SU-DHL-6 (cell line): ENCODE results near the gene ATG12.

Experiments used
- H2AFZ ChIP-seq: fragments of 200-600 bp; sonication (generic); 2 replicates; pipeline ENCODE4 v1.6.1; 2014; ENCODE audit warnings: low read depth, mild to moderate bottlenecking, moderate library complexity, mixed read lengths, antibody characterized with exemption, low read length; ENCODE audit not compliant: severe bottlenecking
- H3F3A ChIP-seq: fragments of 200-600 bp; shearing (Covaris generic); 2 replicates; pipeline ENCODE4 v1.6.0; 2016; ENCODE audit warnings: antibody characterized with exemption, mild to moderate bottlenecking; ENCODE audit not compliant: insufficient read depth
- H3K27ac ChIP-seq: fragments of 200-600 bp; sonication (generic); 2 replicates; pipeline ENCODE4 v1.5.1; 2016; ENCODE audit warnings: low read depth, mild to moderate bottlenecking, low read length, moderate library complexity, mixed read lengths
- H3K27me3 ChIP-seq: fragments of 200-600 bp; sonication (generic), shearing (Covaris generic); 2 replicates; pipeline ENCODE4 v1.6.0; 2014; ENCODE audit warnings: mild to moderate bottlenecking, low read length
- H3K36me3 ChIP-seq: fragments of 200-600 bp; sonication (generic); 2 replicates; pipeline ENCODE4 v1.6.1; 2014; ENCODE audit warnings: mild to moderate bottlenecking, low read length, mixed read lengths
- H3K4me2 ChIP-seq: fragments of 300-600, 200-600 bp; shearing (Covaris generic), sonication (generic); 2 replicates; pipeline ENCODE4 v1.6.0; 2014; ENCODE audit warnings: low read length, low read depth, mild to moderate bottlenecking; ENCODE audit not compliant: poor library complexity, severe bottlenecking
- H3K4me3 ChIP-seq: fragments of 200-600 bp; sonication (generic); 2 replicates; pipeline ENCODE4 v1.5.1; 2014; ENCODE audit warnings: antibody characterized with exemption, low read length, mild to moderate bottlenecking, mixed read lengths; ENCODE audit not compliant: insufficient read depth, poor library complexity, severe bottlenecking
- H3K79me2 ChIP-seq: fragments of 200-600 bp; sonication (generic); 2 replicates; pipeline ENCODE4 v1.6.1; 2014; ENCODE audit warnings: mild to moderate bottlenecking, low read length, moderate library complexity; ENCODE audit not compliant: insufficient read depth
- H3K9ac ChIP-seq: fragments of 200-600 bp; sonication (generic); 2 replicates; pipeline ENCODE4 v1.7.0; 2014; ENCODE audit warnings: mild to moderate bottlenecking, low read length
- H3K9me2 ChIP-seq: fragments of 200-600 bp; sonication (generic); replicated peaks from 2 replicates; pipeline ENCODE4 v1.6.1; 2014; ENCODE audit warnings: low read length; ENCODE audit not compliant: insufficient read depth
- H3K9me3 ChIP-seq: fragments of 200-600 bp; sonication (generic); 2 replicates; pipeline ENCODE4 v1.6.1; 2014; ENCODE audit warnings: low read length, mixed read lengths; ENCODE audit not compliant: insufficient read depth
- H4K20me1 ChIP-seq: fragments of 200-600 bp; sonication (generic); 2 replicates; pipeline ENCODE4 v1.6.1; 2014; ENCODE audit warnings: low read depth, mild to moderate bottlenecking, antibody characterized with exemption, low read length, moderate library complexity, mixed read lengths
- CTCF ChIP-seq: fragments of 200-600 bp; sonication (generic); IDR thresholded peaks from one replicate; pipeline ENCODE4 v1.5.1; 2017; ENCODE audit warnings: antibody characterized with exemption, mild to moderate bottlenecking, low read length, moderate library complexity; ENCODE audit not compliant: insufficient read depth, poor library complexity, severe bottlenecking
- EZH2phosphoT487 ChIP-seq: fragments of 200-600 bp; sonication (generic), shearing (Covaris generic); conservative IDR thresholded peaks from 2 replicates; pipeline ENCODE4 v1.6.1; 2018; ENCODE audit warnings: mild to moderate bottlenecking, antibody characterized with exemption, low read length, moderate library complexity, mixed read lengths

Gene ATG12

DNA sequence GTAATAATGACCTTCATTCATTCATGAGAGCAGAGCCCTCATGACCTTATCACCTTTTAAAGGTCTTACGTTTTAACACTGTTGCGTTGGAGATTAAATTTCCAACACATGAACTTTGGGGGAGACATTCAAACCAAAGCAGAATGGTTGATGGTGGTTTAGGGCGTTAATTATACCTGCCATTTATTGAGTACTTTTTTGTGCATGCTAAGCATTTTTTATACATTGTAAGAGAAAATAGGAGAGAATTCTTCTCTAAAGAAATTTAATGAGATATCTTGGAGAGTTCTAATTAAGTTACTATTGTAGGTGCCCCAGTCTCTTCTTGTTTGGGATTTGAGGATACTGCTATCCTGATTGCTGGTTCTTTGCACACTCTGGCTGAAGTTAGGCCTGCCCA is 12.8 kb upstream of the ATG12 start:
- no peaks in the 10 kb centered on the region for H3K9me3 ChIP-seq
- H3F3A ChIP-seq, result no peaks in the 10 kb centered on the region
- H3K9ac ChIP-seq, result no peak overlapping the region
- no peak overlapping the region for H3K4me3 ChIP-seq
- no peak overlapping the region for H3K27ac ChIP-seq
- no peak overlapping the region for H2AFZ ChIP-seq
- peaks cover 4% of the 10 kb centered on the region; the same call in 1 of the 2 replicates for H3K36me3 ChIP-seq
- no peaks in the 10 kb centered on the region for H3K9me2 ChIP-seq
- peaks cover 45% of the 10 kb centered on the region for H3K79me2 ChIP-seq
- H4K20me1 ChIP-seq, result peaks cover 14% of the 10 kb centered on the region; the same call in 1 of the 2 replicates
- H3K27me3 ChIP-seq, result no peaks in the 10 kb centered on the region
- TF ChIP-seq CTCF (no peak), EZH2phosphoT487 (no peak)
- H3K4me2 ChIP-seq, result no peak overlapping the region

DNA sequence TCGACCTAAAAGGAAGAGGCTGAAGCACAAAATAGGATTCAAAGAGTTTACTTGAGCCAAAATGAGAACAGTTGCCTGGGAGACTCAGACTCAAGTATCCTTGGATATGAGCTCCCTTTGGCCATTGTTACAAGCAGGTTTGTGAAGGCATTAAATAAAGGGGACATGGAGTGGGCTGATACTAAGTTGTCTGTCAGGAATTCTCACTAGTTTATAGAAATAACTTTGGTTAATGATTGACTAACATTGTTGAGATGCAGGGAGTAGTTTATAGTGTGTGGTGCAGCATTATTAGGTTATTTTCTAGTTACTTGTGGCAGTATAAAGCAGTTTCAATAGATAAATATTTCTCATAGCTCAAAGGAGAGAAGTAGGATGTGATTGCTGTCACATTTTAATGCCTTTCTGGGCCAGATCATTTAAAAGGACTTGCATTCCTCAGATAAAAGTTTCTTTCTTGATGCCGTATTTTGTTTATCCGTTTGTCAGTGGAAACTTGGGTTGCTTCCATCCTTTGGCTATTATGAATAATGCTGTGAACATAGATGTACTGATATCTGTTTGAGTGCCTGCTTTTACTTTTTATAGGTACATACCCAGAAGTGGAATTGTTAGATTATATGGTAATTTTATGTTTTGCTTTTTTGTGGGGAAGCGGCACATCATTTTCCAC is 9.5 kb upstream of the ATG12 start:
- Histone ChIP-seq H4K20me1 (peaks cover 5% of the 10 kb centered on the region), H3K9me2 (no peaks in the 10 kb centered on the region), H3K9ac (no peak overlapping the region)

DNA sequence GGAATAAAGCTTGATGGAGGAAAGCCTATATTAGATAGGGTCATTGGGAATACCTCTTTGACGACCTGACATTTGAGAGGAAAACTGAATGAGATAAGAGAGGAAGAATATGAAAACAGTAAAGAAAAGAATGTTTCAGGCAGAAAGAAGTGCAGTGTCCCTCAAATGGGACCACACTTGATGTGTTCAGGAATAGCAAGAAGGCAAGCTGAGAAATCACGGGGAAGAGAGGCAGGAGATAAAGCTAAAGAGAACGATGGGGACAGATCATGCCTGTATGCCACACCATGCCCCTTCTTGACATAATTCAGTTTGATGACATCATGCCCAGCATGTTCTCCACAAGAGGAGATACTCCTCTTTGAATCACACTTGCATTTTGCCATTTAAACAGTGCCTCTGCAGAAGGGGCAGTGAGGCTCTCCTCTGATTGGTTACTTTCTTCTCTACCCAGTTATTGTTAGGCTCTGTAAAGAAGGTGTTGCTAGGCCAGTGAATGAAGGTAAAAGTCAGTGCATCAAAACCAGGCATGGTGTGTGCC is 8.0 kb upstream of the ATG12 start:
- Histone ChIP-seq H3K79me2 (peaks cover 55% of the 10 kb centered on the region), H3K4me2 (no peak overlapping the region), H3K9me3 (no peaks in the 10 kb centered on the region), H4K20me1 (peaks cover 5% of the 10 kb centered on the region), H3K9me2 (no peaks in the 10 kb centered on the region), H2AFZ (no peak overlapping the region), H3K4me3 (no peak overlapping the region), H3K36me3 (peaks cover 4% of the 10 kb centered on the region; the same call in 1 of the 2 replicates), H3K27ac (no peak overlapping the region), H3F3A (no peaks in the 10 kb centered on the region), H3K9ac (no peak overlapping the region), H3K27me3 (no peaks in the 10 kb centered on the region)
- TF ChIP-seq CTCF, result no peak
- TF ChIP-seq EZH2phosphoT487, result no peak

More for the DNA sequence above, 9.5 kb upstream of the ATG12 start:
- TF ChIP-seq CTCF (no peak), EZH2phosphoT487 (no peak)
- no peaks in the 10 kb centered on the region for H3K27me3 ChIP-seq
- H3K27ac ChIP-seq, result no peak overlapping the region
- H3K79me2 ChIP-seq, result peaks cover 50% of the 10 kb centered on the region
- no peak overlapping the region for H2AFZ ChIP-seq
- peaks cover 4% of the 10 kb centered on the region; the same call in 1 of the 2 replicates for H3K36me3 ChIP-seq
- H3K9me3 ChIP-seq, result no peaks in the 10 kb centered on the region
- H3K4me3 ChIP-seq, result no peak overlapping the region
- no peaks in the 10 kb centered on the region for H3F3A ChIP-seq
- no peak overlapping the region for H3K4me2 ChIP-seq
